GM18502 (cell line): ENCODE measurements around the gene STX1A.
"Not testable (repeated sequence)": the region's sequence is repeated elsewhere in the genome, so short reads cannot be mapped to it uniquely, and the experiment has no call there.

Experiments
- ATAC-seq: cut with Tn5 transposase; IDR thresholded peaks from one replicate; pipeline ENCODE4 v1.9.1; 2021; ENCODE audit warnings: mild to moderate bottlenecking; ENCODE audit not compliant: unreplicated experiment, poor library complexity

STX1A gene

DNA sequence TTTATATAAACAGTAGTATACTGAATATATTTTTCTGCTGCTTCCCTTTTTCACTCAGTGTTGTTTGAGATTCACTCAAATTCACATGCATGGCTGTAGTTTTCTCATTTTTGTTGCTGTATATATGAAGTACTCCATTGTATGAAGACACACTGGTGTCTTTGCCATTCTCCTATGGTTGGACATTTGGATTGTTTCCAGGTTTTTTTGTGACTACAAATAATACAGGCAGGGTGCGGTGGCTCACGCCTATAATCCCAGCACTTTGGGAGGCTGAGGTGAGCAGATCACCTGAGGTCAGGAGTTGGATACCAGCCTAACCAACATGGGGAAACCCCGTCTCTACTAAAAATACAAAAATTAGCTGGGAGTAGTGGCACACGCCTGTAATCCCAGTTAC lies 58.9 kb downstream of the STX1A start:
- not testable (repeated sequence) for ATAC-seq

DNA sequence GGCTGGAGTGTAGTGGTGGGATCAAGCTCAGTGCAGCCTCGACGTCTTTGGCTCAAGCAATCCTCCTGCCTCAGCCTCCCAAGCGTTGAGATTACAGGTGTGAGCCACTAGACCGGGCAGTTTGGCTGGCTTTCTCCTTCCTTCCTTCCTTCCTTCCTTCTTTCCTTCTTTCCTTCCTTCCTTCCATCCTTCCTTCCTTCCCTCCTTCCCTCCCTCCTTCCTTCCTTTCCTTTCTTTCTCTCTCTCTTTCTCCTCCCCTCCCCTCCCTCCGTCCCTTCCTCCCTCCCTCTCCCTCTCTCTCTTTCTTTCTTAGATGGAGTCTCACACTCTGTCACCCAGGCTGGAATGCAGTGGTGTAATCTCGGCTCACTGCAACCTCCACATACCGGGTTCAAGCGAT lies 59.5 kb downstream of the STX1A start:
- no peak for ATAC-seq

DNA sequence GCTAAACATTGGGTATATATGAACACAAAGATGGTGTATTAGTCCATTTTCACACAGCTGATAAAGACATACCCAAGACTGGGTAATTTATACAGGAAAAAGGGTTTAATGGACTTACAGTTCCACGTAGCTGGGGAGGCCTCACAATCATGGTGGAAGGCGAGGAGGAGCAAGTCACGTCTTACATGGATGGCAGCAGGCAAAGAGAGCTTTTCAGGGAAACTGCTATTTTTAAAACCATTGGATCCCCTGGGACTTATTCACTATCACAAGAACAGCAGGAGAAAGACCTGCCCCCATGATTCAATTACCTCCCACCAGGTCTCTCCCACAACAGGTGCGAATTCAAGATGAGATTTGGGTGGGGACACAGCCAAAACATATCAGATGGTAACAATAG lies 64.2 kb downstream of the STX1A start:
- ATAC-seq, result not testable (repeated sequence)

DNA sequence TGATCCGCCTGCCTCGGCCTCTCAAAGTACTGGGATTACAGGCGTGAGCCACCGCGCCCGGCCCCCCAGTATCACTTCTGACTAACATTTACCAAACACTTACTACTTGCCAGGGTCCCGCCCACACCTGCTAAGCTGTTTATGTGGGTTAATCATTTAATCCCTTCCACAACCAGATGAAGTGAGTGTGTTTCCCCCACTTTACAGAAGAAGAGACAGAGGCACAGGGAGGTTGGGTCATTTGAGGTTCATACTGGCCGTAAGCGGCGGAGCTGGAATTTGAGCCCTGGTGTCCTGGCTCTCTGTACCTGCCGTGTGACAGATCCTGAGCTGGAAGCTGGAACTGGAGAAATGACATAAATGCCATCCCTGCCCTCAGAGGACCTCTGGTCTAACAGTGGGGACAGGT lies 66.9 kb downstream of the STX1A start:
- no peak for ATAC-seq

DNA sequence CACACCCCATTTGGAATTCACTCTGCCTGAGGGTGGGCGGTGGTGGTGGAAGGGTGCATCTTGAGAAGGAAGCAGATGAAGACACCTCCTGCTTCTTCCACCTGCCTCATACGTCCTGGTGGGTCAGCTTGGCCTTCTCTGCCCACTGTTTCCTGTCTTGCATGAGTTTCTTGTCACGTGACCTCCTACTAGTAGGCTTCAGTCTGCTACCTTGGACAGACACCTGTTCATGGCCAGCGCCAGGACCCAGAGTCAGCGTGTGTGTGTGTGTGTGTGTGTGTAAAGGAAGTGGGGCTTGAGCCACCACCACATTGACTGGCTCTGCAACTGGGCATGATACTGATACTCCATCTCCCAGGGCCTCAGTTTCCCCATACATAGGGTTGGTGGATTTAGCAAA lies 68.9 kb downstream of the STX1A start:
- ATAC-seq, result no peak

DNA sequence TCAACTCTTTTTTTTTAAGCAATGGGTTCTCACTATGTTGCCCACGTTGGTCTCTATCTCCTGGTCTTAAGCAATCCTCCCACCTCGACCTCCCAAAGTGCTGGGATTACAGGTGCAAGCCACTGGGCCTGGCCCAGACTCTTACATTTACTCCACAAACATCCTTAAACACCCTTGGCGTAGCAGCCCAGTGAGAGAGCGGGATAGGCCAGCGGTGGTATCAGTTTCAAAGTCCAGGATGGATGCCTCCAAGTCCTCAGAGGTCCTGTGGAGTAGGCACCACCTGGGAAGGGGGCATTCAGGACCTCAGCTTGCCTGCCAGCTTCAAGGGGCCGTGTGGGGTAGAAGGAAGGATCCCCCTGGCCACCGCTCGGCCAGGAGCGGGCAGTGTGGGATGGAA lies 69.9 kb downstream of the STX1A start:
- no peak for ATAC-seq
